Liver (tissue), 9 donors: Measurements from ENCODE around the gene WDR48. TPM values are rescaled to one million over a fixed set of nuclear protein-coding genes. Genes with fewer than 3 reads are reported as not detected.

Experiments used
- DNase-seq: peaks from one replicate; pipeline ENCODE4 v3.0.0-alpha.2; 2017; ENCODE audit warnings: low spot score
- H3K27ac ChIP-seq, 2 donors: one replicate each; pipeline ENCODE4 v1.7.0; 2013; ENCODE audit warnings: inconsistent platforms in 2 of 2, low read length in 2 of 2, control low read depth in 1 of 2, low read depth in 1 of 2, mild to moderate bottlenecking in 1 of 2
- H3K27me3 ChIP-seq, 4 donors: one replicate each; pipeline versions ENCODE4 v1.6.1 to v1.7.0; 2013; ENCODE audit warnings: low read length in 3 of 4, inconsistent platforms in 1 of 4, mild to moderate bottlenecking in 1 of 4, moderate library complexity in 1 of 4; ENCODE audit not compliant: control insufficient read depth in 4 of 4, insufficient read depth in 4 of 4
- H3K36me3 ChIP-seq, 4 donors: one replicate each; pipeline versions ENCODE4 v1.6.1 to v1.7.0; 2013; ENCODE audit warnings: low read length in 3 of 4, mild to moderate bottlenecking in 3 of 4, low read depth in 1 of 4, moderate library complexity in 1 of 4; ENCODE audit not compliant: control insufficient read depth in 4 of 4, insufficient read depth in 3 of 4
- H3K4me1 ChIP-seq, 4 donors: one replicate each; pipeline versions ENCODE4 v1.6.1 to v1.7.0; 2013; ENCODE audit warnings: low read length in 3 of 4, mild to moderate bottlenecking in 3 of 4, moderate library complexity in 1 of 4; ENCODE audit not compliant: control insufficient read depth in 4 of 4, insufficient read depth in 4 of 4
- H3K4me3 ChIP-seq, 3 donors: one replicate each; pipeline versions ENCODE4 v1.6.1 to v1.7.0; 2013; ENCODE audit warnings: low read length in 3 of 3, control low read depth in 1 of 3, low read depth in 1 of 3, mild to moderate bottlenecking in 1 of 3
- H3K9ac ChIP-seq, 2 donors: one replicate each; pipeline ENCODE4 v1.7.0; 2013; ENCODE audit warnings: low read length in 2 of 2, mild to moderate bottlenecking in 2 of 2, moderate library complexity in 2 of 2, control low read depth in 1 of 2, low read depth in 1 of 2
- H3K9me3 ChIP-seq, 4 donors: one replicate each; pipeline versions ENCODE4 v1.6.1 to v1.7.0; 2013; ENCODE audit warnings: low read length in 3 of 4; ENCODE audit not compliant: control insufficient read depth in 4 of 4
- ATF3 ChIP-seq: IDR thresholded peaks from 2 replicates; pipeline ENCODE4 v1.6.1; 2016; ENCODE audit warnings: antibody characterized with exemption
- EGR1 ChIP-seq, 2 donors: IDR thresholded peaks; 2 replicates each; pipeline ENCODE4 v1.6.1; 2016 to 2018; ENCODE audit warnings: antibody characterized with exemption in 2 of 2, low read depth in 2 of 2
- FOXA1 ChIP-seq: IDR thresholded peaks from 2 replicates; pipeline ENCODE4 v1.6.1; 2016; ENCODE audit warnings: antibody characterized with exemption
- FOXA2 ChIP-seq: IDR thresholded peaks from 2 replicates; pipeline ENCODE4 v1.6.1; 2016; ENCODE audit warnings: antibody characterized with exemption
- GABPA ChIP-seq, 2 donors: IDR thresholded peaks in 1 of 2; conservative IDR thresholded peaks in 1 of 2; 2 replicates each; pipeline ENCODE4 v1.6.1; 2016; ENCODE audit warnings: antibody characterized with exemption in 2 of 2, mild to moderate bottlenecking in 1 of 2, moderate library complexity in 1 of 2
- HNF4A ChIP-seq, 2 donors: conservative IDR thresholded peaks; 2 replicates each; pipeline ENCODE4 v1.6.1; 2016; ENCODE audit warnings: antibody characterized with exemption in 2 of 2, mild to moderate bottlenecking in 2 of 2
- HNF4G ChIP-seq: IDR thresholded peaks from 2 replicates; pipeline ENCODE4 v1.6.1; 2016; ENCODE audit warnings: antibody characterized with exemption
- JUND ChIP-seq, 2 donors: IDR thresholded peaks; 2 replicates each; pipeline ENCODE4 v1.6.1; 2016; ENCODE audit warnings: antibody characterized with exemption in 2 of 2
- NR2F2 ChIP-seq: IDR thresholded peaks from 2 replicates; pipeline ENCODE4 v1.6.1; 2016; ENCODE audit warnings: antibody characterized with exemption
- RAD21 ChIP-seq, 2 donors: IDR thresholded peaks; 2 replicates each; pipeline ENCODE4 v1.6.1; 2016; ENCODE audit warnings: antibody characterized with exemption in 2 of 2, mild to moderate bottlenecking in 2 of 2
- RXRA ChIP-seq, 2 donors: IDR thresholded peaks; 2 replicates each; pipeline ENCODE4 v1.6.1; 2017 to 2018; ENCODE audit warnings: antibody characterized with exemption in 2 of 2, mild to moderate bottlenecking in 1 of 2
- SP1 ChIP-seq: IDR thresholded peaks from 2 replicates; pipeline ENCODE4 v1.6.1; 2018; ENCODE audit warnings: antibody characterized with exemption, mild to moderate bottlenecking
- TAF1 ChIP-seq: conservative IDR thresholded peaks from 2 replicates; pipeline ENCODE4 v1.6.1; 2016; ENCODE audit warnings: antibody characterized with exemption, mild to moderate bottlenecking
- ZBTB33 ChIP-seq: IDR thresholded peaks from 2 replicates; pipeline ENCODE4 v1.6.1; 2016; ENCODE audit warnings: antibody characterized with exemption
- WGBS: extraction: QIAGEN DNeasy Blood & Tissue Kit; methylation state at CpG from one replicate; pipeline ENCODE4 v1.1.7; 2013; 5-methylcytosine and 5-hydroxymethylcytosine counted together
- polyA plus RNA-seq, 2 donors: library from polyadenylated mRNA; stranded (reverse) in 1 of 2; unstranded in 1 of 2; fragments of 200-250 nt in 1 of 2; fragments of >200 nt in 1 of 2; fragmentation: Nextera tagmentation in 1 of 2; extraction: Ambion mirVana in 1 of 2; gene quantifications; one replicate each; pipeline versions ENCODE4 v1.2.1 to v1.2.3, GENCODE V29; 2013 to 2015
- total RNA-seq, 2 donors: library from RNA; depleted of rRNA; stranded (reverse); fragments of >200 nt; gene quantifications; one replicate each; pipeline ENCODE4 v1.2.3, GENCODE V29; 2014
- TF ChIP-seq, protein P1 (sequence below): IDR thresholded peaks from 2 replicates; pipeline ENCODE4 v1.6.1; 2016; ENCODE audit warnings: antibody characterized with exemption
- TF ChIP-seq, protein P2 (sequence below): IDR thresholded peaks from 2 replicates; pipeline ENCODE4 v1.6.1; 2016; ENCODE audit warnings: antibody characterized with exemption, mild to moderate bottlenecking
- donor health status: healthy.
- donor health status: healthy.
- donor health status: healthy.
- donor health status: healthy.
- donor health status: healthy.

Gene WDR48
- total and polyA plus RNA-seq, 4 donors = 8.0 to 24.9 (median 16.5) TPM

GRCh38 chr3:39094851-39095677 is 43.2 kb downstream of the WDR48 start:
- Histone ChIP-seq H3K27ac (no peak overlapping the region), H3K4me3 (no peak overlapping the region), H3K4me1 (no peaks in the 10 kb centered on the region), H3K9ac (no peak overlapping the region), H3K9me3 (no peaks in the 10 kb centered on the region), H3K27me3 (no peaks in the 10 kb centered on the region), H3K36me3 (peaks cover 18 to 82% (median 49%) of the 10 kb centered on the region in 4 donors)
- TF ChIP-seq ATF3 (no peak), EGR1 (IDR thresholded peaks at IDR 0.05; ENCODE audit: low read depth in 2 of 2) (no peak), RAD21 (IDR thresholded peaks at IDR 0.05) (no peak), JUND (IDR thresholded peaks at IDR 0.05) (no peak), FOXA1 (no peak), FOXA2 (no peak), SP1 (no peak), RXRA (IDR thresholded peaks at IDR 0.05) (no peak), NR2F2 (no peak), ZBTB33 (no peak), GABPA (IDR thresholded peaks at IDR 0.05 in 1 of 2, conservative IDR thresholded peaks at IDR 0.05 in 1 of 2) (no peak)
- TF ChIP-seq, protein P1, sequence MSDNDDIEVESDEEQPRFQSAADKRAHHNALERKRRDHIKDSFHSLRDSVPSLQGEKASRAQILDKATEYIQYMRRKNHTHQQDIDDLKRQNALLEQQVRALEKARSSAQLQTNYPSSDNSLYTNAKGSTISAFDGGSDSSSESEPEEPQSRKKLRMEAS = no peak
- 90% methylated on average over 7 of the region's 7 CpGs for WGBS
- no peak for DNase-seq

DNA sequence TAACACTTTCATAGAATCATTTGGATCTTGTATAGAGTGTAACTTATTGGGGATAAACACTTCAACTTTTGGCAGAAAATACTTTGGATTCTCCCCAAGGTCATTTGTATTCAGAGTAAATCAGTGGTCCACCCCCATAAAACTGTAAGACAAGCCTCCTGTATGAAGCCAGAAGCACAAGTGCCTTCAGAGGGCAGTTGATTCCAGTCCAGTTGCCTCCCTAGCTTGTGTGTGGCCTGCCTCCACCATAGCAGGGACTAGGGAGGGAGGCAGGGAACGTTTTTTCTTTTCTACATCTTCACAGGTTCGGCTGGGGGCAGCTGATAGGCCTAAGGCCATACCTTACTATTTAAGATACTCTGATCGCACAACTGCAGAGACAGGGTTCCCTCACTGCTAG is 44.0 kb downstream of the WDR48 start:
- Histone ChIP-seq H3K4me3 (no peak overlapping the region), H3K9me3 (no peaks in the 10 kb centered on the region), H3K4me1 (no peaks in the 10 kb centered on the region), H3K9ac (no peak overlapping the region), H3K27me3 (no peaks in the 10 kb centered on the region), H3K36me3 (peaks cover 21 to 84% (median 49%) of the 10 kb centered on the region in 4 donors), H3K27ac (no peak overlapping the region)
- WGBS = 85% methylated on average over 3 of the region's 3 CpGs
- DNase-seq = no peak
- TF ChIP-seq ZBTB33 (no peak), EGR1 (IDR thresholded peaks at IDR 0.05; ENCODE audit: low read depth in 2 of 2) (no peak), NR2F2 (no peak), GABPA (IDR thresholded peaks at IDR 0.05 in 1 of 2, conservative IDR thresholded peaks at IDR 0.05 in 1 of 2) (no peak), HNF4A (conservative IDR thresholded peaks at IDR 0.05) (no peak), JUND (IDR thresholded peaks at IDR 0.05) (no peak), HNF4G (no peak), TAF1 (no peak)
- TF ChIP-seq, protein P2, sequence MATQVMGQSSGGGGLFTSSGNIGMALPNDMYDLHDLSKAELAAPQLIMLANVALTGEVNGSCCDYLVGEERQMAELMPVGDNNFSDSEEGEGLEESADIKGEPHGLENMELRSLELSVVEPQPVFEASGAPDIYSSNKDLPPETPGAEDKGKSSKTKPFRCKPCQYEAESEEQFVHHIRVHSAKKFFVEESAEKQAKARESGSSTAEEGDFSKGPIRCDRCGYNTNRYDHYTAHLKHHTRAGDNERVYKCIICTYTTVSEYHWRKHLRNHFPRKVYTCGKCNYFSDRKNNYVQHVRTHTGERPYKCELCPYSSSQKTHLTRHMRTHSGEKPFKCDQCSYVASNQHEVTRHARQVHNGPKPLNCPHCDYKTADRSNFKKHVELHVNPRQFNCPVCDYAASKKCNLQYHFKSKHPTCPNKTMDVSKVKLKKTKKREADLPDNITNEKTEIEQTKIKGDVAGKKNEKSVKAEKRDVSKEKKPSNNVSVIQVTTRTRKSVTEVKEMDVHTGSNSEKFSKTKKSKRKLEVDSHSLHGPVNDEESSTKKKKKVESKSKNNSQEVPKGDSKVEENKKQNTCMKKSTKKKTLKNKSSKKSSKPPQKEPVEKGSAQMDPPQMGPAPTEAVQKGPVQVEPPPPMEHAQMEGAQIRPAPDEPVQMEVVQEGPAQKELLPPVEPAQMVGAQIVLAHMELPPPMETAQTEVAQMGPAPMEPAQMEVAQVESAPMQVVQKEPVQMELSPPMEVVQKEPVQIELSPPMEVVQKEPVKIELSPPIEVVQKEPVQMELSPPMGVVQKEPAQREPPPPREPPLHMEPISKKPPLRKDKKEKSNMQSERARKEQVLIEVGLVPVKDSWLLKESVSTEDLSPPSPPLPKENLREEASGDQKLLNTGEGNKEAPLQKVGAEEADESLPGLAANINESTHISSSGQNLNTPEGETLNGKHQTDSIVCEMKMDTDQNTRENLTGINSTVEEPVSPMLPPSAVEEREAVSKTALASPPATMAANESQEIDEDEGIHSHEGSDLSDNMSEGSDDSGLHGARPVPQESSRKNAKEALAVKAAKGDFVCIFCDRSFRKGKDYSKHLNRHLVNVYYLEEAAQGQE = no peak
- TF ChIP-seq, protein P1 = no peak
